ENCODE data around the gene SPAG16.
A peak's percentile ranks its signal among the peaks of the same experiment; 100 is the strongest.

The SPAG16 gene

DNA sequence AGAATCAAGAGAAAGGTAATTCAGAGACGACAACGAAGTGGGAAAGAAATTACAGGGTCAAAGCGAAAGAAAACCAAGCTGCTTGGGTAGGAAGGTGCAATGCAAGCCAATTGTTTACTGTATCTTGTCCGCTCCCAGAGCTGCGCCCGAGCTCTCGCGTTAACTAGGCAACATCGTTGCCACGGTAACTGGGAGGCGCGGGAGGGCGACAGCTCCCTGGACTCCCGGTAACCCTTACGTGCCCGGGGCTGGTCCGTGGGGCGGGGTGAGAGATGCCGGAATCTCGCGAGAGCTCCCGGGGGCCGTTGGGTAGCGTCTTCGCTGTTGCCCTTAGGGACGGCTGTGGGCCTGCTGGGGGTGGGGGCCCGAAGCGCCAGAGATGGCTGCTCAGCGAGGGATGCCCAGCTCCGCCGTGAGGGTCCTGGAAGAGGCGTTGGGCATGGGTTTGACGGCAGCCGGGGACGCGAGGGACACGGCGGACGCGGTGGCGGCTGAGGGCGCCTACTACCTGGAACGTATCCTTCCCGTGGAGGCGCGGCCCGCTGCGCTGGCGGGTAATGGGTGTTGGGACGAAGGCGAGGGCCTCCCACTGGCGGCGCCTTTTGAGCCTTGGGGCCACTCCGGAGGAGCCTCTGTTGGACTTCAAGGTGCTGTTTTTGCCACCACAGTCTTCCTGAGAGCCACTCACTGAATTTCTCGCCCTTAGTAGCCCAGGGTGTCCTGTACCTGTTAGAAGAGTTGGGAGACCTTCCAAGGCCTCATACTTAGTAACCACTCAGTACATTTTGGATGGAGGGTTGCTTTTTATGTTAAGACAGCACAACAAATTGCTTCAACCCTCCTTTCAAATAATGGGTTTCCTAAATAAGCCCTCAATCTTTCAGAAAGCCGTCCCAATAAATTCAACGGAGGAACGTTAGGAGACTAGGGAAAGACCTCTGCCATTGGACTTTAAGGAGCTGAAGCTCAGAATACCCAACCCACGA is at the start of gene SPAG16:
SPAG16 (plus strand) TSS at position 360 of the 986 bp plus-strand sequence.
- DNase-seq (ENCODE audit: low read depth, low spot score) = peak; percentile 99

DNA sequence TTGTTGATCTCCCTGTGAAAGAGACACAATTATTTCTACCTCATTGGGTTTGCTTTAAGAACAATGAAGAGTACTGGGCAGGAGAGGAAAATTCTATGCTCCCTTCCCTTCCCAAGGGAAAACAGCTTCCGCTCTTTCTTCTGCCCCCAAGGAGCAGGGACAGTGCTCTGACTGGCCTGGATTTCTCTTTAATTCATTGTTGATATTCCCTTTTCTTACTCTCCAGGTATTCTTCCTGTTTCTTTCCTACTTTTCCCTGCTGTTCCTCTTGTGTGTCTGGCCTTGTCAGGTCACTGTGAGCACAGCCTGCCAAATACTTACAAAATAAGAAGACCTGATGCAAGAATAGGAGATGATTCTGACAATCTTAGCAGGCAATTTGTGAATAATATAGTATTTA is 49.6 kb upstream of the SPAG16 start:
- DNase-seq (ENCODE audit: low read depth, low spot score) = peak; percentile 21

DNA sequence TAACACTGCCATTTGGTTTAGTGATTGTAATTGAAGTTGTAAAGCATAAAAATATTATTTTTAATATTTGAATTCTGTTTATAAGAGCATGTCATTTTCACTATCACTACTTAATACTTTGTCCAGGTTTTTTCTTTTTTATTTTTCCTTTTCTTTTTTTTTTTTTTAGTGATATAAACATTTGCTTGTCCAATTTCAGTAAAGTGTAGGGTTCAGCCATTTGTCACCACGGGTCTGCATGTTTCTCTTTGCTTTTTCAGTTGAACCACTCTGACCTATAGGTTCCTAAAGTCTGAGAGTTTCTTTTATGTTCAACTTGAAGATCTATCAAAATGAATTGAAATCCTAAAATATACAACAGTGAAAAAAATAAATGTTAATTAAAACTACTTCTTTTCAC is 48.5 kb upstream of the SPAG16 start:
- DNase-seq (ENCODE audit: low read depth, low spot score) = no peak

DNA sequence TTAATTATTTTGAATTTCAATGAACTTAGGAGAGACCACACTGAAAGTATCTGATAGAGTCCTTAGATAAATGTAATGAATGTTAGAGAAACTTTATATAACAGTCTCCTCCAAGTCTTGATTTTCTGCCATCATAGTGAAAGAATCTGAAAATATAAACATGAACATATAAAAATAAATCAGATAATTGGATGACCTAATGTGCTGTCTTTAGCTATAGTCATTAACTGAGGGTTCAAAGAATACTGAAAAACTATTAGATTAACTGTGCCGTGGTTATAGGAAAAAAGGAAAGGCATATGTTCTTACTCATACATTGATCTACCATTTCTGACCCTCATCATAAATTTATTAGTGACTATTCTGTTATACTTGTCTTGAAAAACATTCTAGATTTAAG is 47.0 kb upstream of the SPAG16 start:
- DNase-seq (ENCODE audit: low read depth, low spot score) = no peak

DNA sequence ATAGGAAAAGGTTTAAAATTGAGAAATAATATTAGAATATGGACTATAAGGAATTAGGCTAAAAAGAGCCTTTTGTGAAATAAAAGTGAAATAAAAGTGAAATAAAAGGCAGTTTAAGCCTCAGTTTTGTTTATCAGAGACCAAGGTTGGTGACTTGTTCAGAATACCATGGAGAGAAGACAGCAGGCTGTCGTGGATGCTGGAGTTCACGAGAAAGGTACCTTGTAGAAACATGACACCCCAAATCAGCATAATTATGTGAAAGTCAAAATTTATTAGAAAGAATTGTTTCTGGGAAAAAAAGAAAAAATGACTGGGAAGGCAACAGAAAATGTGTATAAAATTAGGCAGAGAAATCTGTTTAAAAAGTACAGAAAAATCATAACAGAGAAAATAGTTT is 46.5 kb upstream of the SPAG16 start:
- no peak for DNase-seq (ENCODE audit: low read depth, low spot score)

DNA sequence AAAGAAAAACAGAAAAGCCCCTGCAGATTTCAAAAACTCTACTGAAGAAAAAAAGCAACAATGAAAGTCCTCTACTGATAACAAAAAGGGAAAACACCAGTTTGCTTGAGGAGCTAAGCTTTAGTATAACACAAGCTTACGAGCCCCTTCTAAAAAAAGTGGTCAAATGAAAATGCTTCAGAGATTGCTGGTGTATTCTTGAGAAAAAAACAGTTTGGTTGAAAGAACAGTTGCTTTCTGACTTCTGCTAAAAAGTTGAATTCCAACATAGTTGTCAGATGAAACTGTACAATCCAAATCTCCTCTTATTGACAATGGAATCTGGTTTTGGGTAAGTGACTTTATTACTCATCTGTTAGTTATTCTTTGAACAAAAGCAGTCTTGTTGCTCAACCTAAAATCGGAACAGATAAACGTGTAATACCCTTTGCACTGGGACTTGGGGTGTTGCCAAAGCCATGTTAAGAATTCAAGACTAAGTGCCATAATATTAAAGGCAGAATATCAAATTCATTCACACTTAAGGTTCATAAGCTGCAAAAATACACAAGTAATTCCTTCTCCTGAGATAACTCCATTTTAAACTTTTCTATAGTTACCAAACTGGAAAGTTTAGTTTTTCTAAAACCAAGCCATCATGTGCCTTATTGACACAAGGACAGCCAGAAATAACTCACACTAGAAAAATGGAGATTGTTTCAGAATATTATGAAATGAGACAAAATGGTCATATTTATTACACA is 45.3 kb upstream of the SPAG16 start:
- DNase-seq (ENCODE audit: low read depth, low spot score) = no peak

DNA sequence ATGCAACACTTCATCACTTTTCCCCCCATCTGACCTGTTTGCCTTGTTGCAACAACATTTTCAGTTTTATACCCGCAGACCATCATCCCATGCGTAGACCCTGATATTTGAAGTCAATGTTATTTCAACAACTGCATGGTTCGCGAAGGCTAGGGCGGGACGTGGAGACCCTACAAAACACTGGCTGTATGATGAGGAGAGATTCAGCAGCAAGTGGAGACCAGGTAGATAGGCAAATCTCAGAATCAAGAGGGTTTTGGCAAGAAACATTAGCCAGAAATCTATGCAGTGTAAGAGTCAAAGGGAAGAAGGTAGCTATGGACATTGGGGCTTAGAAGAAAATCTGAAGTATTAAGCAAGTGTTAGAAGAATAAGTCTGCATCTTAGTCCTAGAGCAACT is 42.4 kb upstream of the SPAG16 start:
- DNase-seq (ENCODE audit: low read depth, low spot score) = no peak

DNA sequence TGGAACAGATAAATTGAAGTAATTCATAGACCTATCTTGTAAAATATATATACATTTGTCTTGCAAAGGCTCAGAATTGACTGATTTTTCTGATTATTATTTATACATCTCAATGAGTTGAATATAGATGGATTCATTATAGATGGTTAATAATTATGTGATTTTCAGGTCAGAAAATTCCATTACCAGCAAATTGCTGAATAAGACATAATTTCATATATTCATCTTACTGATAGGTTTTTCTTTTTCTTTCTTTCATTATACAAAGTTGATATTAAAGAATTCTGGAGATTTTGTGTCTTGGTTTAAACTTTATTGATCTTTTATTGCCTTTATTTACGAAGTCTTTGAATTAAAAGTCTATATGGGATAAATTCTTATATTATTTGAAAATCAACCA is 41.6 kb upstream of the SPAG16 start:
- DNase-seq (ENCODE audit: low read depth, low spot score) = no peak

DNA sequence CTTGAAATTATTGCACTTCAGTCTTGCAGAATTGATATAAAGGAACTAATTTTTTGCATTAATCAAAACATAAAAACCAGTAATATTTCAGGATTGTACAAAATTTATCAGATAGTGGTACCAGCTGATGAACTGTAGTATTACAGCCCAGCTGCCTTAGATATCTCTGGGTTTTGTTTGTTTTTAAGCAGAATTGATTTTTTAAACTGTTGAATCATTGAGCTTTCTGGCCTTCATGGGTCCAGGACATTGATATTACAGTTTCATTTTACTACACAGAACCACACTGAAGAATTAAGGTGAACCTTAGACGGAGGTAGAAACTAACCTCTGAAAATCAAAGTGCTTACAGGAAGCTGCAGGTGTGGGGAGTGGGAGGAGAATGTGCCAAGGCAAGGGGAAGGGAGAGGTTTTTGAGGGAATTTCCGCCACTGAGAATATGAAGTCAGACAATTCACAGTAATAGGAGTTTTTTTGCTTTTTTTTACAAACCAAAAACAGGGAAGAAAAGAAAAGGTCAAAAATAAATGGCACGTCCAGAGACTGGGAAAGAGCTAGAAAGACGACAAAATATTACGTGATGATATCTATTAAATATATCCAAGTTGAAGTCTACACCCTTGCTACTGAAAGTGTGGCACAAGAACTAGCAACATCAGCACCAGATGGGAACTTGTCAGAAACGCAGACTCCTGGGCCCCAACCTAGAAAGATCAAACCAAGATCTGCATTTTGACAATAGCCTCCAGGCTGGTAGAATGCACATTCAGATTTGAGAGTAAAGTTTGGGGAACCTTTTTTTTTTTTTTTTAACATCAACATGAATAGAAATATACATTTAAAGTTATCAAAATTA is 40.8 kb upstream of the SPAG16 start:
- DNase-seq (ENCODE audit: low read depth, low spot score) = no peak

DNA sequence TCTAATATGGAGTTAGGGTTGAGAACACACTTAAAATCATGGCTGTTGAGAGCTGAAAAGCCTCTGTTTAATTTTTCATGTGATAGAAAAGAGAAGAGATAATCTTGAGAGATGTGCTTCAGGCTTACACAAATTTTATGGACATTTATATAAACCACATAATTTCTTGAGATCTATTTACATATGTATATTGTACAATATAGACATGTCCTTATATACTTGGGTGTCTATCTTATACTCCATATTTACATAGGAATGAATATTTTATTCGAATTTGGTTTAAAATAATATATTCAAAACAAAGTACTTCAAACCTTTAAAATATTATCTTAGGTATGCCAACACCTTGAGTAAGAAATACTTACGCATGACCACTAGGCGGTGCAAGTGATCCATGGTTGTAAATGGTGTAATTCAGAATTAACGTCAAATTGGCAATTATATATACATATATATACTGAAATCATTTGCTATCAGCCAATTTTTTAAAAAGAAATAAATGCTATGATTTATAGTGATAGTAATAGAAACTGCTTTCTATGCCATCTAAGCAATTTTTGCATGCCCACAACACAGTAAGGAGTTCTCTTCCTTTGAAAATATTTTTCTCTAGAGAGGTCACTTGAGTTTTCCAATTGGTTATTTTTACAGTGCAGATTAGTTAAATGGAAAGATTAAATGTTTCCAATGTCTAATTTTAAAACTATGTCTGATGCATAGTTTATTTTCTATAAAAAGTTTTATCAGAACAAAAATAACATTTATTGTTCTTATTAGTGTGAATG is 37.6 kb upstream of the SPAG16 start:
- no peak for DNase-seq (ENCODE audit: low read depth, low spot score)

DNA sequence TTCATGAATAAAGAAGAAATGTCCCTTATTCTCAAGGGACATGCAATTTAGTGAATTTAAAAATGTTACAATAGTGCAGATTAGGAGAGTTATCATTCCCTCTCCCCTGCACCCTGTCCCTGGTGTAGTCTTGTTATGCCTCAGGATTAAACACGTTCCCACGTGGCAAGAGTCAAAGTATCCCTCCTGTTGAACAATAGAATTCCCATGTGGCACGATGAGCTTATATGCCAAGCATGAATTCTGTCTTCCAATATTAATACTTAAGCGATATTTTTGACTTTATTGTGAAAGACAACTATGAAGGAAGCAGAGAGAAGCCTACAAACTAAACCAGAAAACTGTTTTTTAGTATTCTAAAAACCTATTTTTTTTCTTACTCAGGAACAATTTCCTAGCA is 36.7 kb upstream of the SPAG16 start:
- DNase-seq (ENCODE audit: low read depth, low spot score) = no peak

DNA sequence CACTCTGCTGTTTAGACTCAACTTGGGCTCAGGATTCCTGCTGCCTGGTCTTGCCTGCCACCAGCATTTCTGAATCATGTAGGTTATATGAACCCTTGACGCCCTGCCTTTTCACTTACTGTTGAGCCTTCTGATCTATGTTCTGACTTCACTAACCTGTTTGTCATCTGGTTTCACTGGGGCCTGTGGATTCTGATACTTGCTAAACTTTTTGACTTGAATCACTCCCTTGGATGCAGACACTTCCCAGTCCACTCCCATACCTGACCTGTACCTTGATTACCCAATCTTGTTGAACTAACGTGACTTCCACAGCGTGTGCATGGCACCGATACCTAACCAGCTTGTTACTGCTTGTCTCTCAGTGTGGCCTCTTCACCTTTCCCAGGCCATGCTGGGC is 35.6 kb upstream of the SPAG16 start:
- no peak for DNase-seq (ENCODE audit: low read depth, low spot score)

DNA sequence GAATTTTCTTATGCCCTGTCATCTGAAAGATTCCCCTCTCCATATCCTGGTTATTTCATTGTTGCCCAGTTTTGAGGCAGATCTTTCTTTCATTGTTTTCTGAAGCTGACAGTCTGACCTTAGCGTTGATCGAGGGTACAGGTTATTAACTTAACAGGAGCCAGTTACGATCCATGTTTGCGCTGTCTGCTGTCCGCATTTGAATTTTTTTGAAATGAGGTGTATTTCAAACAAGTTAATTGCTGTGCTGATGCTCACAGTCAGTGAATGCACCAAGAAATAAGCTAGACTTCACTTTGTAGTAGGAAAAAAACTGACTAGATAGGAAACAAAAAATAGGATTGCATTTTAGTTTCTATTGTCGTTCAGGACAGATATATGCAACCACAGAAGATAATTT is 34.8 kb upstream of the SPAG16 start:
- DNase-seq (ENCODE audit: low read depth, low spot score) = no peak

DNA sequence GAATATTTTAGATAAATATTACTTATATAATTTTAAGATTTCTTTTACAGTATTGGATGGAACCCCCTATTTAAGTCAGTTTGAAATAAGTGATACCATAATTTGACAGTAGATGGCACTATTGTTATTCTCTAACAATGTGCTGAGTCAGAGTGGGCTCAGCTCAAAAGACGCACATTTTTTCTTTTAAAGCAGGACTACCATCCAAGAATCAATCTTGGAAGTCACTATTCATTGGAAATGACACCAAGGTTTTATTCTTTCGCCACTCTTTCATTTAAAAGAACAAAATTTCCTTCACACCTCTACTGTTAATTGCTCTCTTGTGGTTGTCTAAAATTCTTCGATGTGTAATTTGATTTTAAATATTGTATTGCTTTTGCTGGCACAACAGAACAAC is 32.6 kb upstream of the SPAG16 start:
- DNase-seq (ENCODE audit: low read depth, low spot score) = peak; percentile 36

DNA sequence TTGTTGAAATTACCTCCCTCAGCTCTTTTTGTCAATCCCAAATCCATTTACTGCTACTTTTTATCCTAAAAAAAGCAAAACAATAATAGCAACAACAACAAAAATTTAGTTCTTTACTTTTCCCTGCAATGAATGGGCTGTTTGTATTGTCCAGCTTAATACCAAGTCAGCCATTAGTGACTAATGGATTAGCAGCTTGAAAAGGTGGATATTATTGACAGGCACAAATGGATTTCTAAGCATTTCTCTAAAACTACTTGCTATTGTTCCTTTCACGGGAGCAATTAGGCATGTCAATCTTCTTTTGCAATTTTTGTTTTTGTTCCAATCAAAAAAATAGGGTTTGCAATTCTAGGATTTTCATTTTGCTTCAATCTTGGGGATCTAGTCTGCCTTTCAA is 32.1 kb upstream of the SPAG16 start:
- no peak for DNase-seq (ENCODE audit: low read depth, low spot score)

DNA sequence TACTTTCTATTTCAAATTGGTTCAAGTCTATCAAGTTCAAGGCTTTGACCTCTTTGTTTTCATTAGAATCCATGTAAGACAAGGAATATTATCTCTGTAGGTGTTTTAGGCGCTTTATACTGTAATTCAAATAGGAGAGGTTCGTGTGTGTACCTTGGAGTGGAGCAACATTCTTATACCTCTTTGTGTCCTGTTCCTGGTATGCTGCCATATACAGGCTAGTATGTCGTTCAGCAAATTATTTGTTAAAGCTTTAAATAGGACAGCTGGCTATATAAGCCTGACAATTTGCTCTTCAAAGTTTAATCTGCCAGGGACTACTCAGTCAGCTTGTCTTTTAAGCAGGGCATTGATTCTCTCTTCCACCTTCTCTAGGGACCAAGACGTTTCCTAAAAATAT is 31.1 kb upstream of the SPAG16 start:
- no peak for DNase-seq (ENCODE audit: low read depth, low spot score)

DNA sequence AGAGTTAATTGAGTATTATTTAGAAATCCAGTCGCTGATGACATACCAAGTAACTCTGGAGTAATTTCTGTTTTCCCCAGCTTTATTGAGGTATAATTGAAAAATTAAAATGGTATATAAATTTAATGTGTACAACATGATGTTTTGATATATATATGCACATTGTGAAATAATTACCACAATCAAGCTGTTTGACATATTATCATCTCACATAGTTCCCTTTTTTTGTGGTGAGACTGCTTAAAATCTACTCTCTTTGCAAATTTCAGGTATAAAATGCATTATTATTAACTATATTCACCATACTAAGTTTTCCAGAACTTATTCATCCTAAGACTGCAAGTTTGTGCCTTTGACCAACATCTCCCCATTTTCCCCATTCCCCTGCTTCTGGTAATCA is 25.0 kb upstream of the SPAG16 start:
- no peak for DNase-seq (ENCODE audit: low read depth, low spot score)

DNA sequence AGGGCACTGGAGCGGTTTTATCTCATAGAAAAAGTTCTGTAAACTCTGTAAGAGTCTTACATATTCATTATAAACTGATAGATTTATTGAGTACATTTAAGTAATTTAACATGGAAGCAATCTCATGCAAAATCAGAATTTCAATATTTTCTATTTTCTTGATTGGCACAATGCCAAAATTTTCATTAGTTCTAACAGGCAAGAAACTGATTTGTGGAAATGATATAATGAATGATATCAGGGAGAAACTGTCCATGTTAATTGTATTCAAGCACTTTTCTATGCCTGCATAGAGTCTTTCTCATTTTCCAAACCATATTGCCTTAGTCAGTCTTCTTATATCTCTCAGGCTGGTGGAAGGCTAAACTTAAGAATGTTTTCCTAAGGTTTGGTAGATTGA is 23.0 kb upstream of the SPAG16 start:
- DNase-seq (ENCODE audit: low read depth, low spot score) = no peak

DNA sequence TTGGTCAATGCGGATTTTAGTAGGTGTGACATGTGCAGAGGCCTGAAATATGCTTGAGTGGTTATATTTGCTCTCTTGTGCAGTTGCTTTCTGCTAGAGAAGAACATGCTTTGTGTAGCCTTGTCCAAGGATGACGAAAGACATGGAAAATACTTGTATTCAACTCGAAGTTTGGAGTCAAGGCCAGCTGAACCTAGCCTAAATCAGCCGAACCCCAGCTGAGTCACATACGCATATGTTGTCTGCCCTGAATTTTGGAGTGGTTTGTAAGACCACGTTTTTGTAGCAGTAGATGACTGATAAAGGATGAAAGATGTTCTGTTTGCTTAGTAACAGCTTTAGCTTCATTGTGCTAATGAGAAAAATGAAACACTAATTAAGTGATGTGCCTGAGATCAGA is 22.5 kb upstream of the SPAG16 start:
- DNase-seq (ENCODE audit: low read depth, low spot score) = no peak

DNA sequence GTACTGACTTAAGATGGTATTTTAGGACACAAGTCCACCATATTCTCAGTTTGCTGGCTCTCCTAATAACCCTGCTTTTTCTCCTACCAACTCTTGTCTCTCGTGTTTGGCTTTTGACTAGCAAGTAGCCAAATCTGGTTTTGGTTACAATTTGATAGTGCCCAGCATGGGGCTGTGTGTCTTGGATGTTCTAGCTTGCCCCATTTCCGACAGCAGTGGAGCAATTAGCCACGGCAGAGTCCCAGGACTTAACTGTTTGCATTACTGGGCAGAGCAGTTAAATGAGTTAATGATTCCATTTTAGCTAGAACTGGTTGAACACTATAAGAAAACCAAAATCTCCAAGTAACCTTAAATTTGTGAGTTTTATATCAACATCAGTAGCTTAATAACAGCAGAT is 18.6 kb upstream of the SPAG16 start:
- DNase-seq (ENCODE audit: low read depth, low spot score) = no peak

DNA sequence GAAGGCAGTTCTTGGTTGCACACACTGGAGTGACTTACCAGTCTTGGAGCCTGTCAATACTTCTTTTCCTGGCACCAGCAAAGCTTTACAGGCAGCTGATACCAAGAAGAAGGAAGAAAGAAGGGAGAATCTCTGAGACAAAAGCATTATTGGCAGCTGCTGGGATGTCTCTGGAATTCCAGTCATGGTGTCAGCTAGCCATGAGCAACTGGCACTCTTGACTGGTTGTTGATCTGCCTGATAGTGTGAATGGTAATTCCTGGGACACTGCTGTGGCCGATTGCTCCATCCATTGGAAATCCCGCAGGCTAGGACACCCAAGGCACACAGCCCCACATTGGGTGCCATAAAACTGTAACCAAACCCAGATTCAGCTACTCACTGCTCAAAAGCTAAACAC is 17.8 kb upstream of the SPAG16 start:
- DNase-seq (ENCODE audit: low read depth, low spot score) = peak; percentile 22

Measured in ELF-1 (cell line).